ENCODE results near the gene KLK13. TPM values are rescaled to one million over a fixed set of nuclear protein-coding genes. Genes with fewer than 3 reads are reported as not detected.
A peak's percentile ranks its signal among the peaks of the same experiment; 100 is the strongest.

KLK13 gene
- total RNA-seq, 2 donors from 2014 or later, result 0.52 to 31.6 TPM

DNA sequence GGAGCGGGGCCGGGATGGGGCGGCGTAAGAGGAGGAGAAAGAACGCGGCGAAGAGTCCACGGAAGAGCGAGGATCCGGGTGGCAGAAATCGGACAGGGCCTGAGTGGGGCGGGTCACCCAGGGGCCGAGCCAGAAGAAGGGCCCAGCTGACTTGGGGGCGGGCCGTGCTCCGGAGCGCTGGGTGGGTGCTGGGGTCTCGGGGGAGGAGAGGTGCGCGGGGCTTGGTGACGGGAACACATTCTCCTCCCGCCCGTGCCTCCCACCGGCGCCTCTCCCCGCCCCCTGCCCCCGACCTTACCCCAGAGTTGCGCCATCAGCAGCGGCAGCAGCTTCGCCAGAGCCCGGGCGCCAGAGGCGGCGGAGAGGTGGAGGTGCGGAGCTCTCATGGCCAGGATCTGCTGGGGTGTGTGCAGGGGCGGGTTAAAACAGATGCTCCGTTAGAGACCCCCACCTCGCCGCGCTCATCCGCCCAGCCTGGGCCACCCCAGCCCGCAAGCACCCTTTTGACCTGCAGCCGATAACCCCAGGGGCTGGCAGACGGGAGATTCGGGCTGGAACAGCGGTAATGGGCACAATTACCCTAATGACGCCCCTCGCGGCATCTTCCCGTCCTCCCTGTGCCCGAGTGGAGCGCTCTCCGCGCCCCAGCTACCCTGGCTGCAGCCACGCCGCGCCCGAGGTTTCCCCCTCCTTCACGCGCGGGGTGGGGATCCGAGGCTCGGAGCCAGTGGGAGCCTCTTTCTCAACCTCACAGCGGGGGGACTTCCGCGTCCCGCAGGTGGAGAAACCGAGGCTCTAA, 45.9 kb downstream of the KLK13 start:
- Histone ChIP-seq H3K27me3 (peaks cover 0 to 8% of the 10 kb centered on the region in 2 donors), H3K4me1 (peaks cover 38% of the 10 kb centered on the region)

DNA sequence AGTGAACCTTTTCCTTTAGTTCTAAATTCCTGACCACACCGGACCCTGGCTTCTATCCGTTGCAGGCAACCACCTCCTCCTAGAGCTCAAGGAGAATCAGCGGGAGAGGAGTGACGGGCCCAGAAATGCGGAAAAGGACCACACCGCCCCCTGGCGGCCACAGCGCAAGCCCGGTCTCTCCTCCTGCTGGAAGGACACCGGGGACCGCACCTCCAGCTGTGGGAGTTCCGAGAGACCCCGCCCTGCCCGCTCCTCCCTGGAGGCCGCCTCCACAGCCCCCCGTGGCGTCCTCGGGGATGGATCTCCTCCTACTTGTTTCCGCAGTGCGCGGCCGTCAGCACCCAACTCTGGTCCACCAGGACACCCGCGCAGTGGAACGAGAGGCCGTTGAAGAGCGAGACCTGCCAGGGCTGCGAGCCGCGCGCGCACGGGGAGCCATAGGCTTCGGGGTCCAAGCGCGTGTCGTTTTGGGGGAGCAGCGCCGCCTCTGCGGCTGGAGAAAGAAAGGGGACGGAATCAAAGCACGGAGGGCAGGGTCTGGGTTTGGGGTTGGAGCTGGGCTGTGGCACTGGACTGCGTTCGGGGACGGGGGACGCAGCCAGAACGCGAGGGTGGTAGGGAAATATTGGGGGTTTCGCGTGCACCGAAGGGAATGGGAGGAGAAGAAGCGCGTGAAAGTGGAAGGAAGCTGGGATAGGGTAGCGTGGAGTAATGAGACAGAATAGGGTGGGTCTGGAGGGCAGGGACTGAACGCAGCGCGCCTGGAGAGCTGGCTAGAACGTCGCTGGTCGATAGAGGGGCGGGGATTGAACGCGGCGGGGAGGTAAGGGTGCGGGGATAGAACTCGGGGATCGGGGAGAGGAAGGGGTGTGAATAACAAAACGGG, 47.9 kb downstream of the KLK13 start:
- H3K27ac ChIP-seq, result no peak overlapping the region
- H3K36me3 ChIP-seq (replicated peaks in 1 of 2; ENCODE audit: insufficient read depth in 1 of 2, low read depth in 2 of 2), result no peaks in the 10 kb centered on the region
- peaks cover 0 to 8% of the 10 kb centered on the region in 2 donors for H3K27me3 ChIP-seq
- H3K9me3 ChIP-seq, result no peaks in the 10 kb centered on the region
- peak; percentile 68 for ATAC-seq
- intact Hi-C loops (cut with DNase I), result no loop called here
- TF ChIP-seq CTCF (IDR thresholded peaks at IDR 0.05), result peak; percentile 65 to 81 (median 72)
- TF ChIP-seq POLR2A (IDR thresholded peaks at IDR 0.05), result no peak
- WGBS, 2 donors, result 1 to 2% methylated on average over 42 to 66 of the region's 68 CpGs
- H3K4me1 ChIP-seq, result peaks cover 33% of the 10 kb centered on the region
- H3K4me3 ChIP-seq, result no peak overlapping the region
- DNase-seq, result peak; percentile 65 to 81 (median 74)

More for the DNA sequence above, 45.9 kb downstream of the KLK13 start:
- TF ChIP-seq POLR2A (IDR thresholded peaks at IDR 0.05), result no peak
- no peak for TF ChIP-seq CTCF (IDR thresholded peaks at IDR 0.05)
- DNase-seq (peak in 1 of 4 donors; percentile 24), ATAC-seq (no peak)
- H3K4me3 ChIP-seq, result no peak overlapping the region
- WGBS, 2 donors, result 9 to 11% methylated on average over 17 to 56 of the region's 68 CpGs
- H3K9me3 ChIP-seq, result no peaks in the 10 kb centered on the region
- no peaks in the 10 kb centered on the region for H3K36me3 ChIP-seq (replicated peaks in 1 of 2; ENCODE audit: insufficient read depth in 1 of 2, low read depth in 2 of 2)
- H3K27ac ChIP-seq, result no peak overlapping the region
- intact Hi-C loops (cut with DNase I), result no loop called here

- Histone ChIP-seq H3K4me1 (peaks cover 25% of the 10 kb centered on the region), H3K4me3 (no peak overlapping the region), H3K9me3 (no peaks in the 10 kb centered on the region), H3K27ac (no peak overlapping the region), H3K36me3 (replicated peaks in 1 of 2; ENCODE audit: insufficient read depth in 1 of 2, low read depth in 2 of 2) (no peaks in the 10 kb centered on the region), H3K27me3 (peaks cover 0 to 8% of the 10 kb centered on the region in 2 donors)
- intact Hi-C loops (cut with DNase I), result no loop called here
- no peak for TF ChIP-seq POLR2A (IDR thresholded peaks at IDR 0.05)
- TF ChIP-seq CTCF (IDR thresholded peaks at IDR 0.05), result no peak
- 80 to 83% methylated on average over 10 to 19 of the region's 19 CpGs for WGBS, 2 donors
- DNase-seq (no peak), ATAC-seq (no peak)
Measured at GRCh38 chr19:51015691-51016267, 49.1 kb downstream of the KLK13 start.

GRCh38 chr19:51014242-51014641, 50.6 kb downstream of the KLK13 start:
- Histone ChIP-seq H3K4me3 (no peak overlapping the region), H3K4me1 (peaks cover 19% of the 10 kb centered on the region), H3K36me3 (replicated peaks in 1 of 2; ENCODE audit: insufficient read depth in 1 of 2, low read depth in 2 of 2) (no peaks in the 10 kb centered on the region), H3K27ac (no peak overlapping the region), H3K27me3 (peaks cover 0 to 8% of the 10 kb centered on the region in 2 donors), H3K9me3 (no peaks in the 10 kb centered on the region)
- ATAC-seq (no peak), DNase-seq (no peak)
- 75 to 77% methylated on average over 6 of the region's 6 CpGs for WGBS, 2 donors
- TF ChIP-seq POLR2A (IDR thresholded peaks at IDR 0.05), result no peak
- no peak for TF ChIP-seq CTCF (IDR thresholded peaks at IDR 0.05)
- intact Hi-C loops (cut with DNase I), result no loop called here
